ENCODE measurements around the gene RUFY1. TPM values are rescaled to one million over a fixed set of nuclear protein-coding genes. Genes with fewer than 3 reads are reported as not detected.

RUFY1 gene
- total RNA-seq, 1 donor from 2014 or later = 71.2 TPM

GRCh38 chr5:179601871-179602625 is 51.7 kb downstream of the RUFY1 start:
- H3K27me3 Mint-ChIP-seq = no peaks in the 10 kb centered on the region
- DNase-seq (ENCODE audit: low spot score, unreplicated experiment) = no peak
- peaks cover 17% of the 10 kb centered on the region for H3K36me3 Mint-ChIP-seq (ENCODE audit: insufficient read depth)
- no peaks in the 10 kb centered on the region for H3K9me3 Mint-ChIP-seq (ENCODE audit: low read depth)
- peak overlapping the region; percentile 37 for H3K27ac Mint-ChIP-seq
- TF ChIP-seq, protein P1, sequence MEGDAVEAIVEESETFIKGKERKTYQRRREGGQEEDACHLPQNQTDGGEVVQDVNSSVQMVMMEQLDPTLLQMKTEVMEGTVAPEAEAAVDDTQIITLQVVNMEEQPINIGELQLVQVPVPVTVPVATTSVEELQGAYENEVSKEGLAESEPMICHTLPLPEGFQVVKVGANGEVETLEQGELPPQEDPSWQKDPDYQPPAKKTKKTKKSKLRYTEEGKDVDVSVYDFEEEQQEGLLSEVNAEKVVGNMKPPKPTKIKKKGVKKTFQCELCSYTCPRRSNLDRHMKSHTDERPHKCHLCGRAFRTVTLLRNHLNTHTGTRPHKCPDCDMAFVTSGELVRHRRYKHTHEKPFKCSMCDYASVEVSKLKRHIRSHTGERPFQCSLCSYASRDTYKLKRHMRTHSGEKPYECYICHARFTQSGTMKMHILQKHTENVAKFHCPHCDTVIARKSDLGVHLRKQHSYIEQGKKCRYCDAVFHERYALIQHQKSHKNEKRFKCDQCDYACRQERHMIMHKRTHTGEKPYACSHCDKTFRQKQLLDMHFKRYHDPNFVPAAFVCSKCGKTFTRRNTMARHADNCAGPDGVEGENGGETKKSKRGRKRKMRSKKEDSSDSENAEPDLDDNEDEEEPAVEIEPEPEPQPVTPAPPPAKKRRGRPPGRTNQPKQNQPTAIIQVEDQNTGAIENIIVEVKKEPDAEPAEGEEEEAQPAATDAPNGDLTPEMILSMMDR (IDR thresholded peaks at IDR 0.05; ENCODE audit: unreplicated experiment) = no peak
- H3K4me3 Mint-ChIP-seq (ENCODE audit: low read depth) = no peak overlapping the region
- H3K4me1 Mint-ChIP-seq (ENCODE audit: low read depth) = no peaks in the 10 kb centered on the region

GRCh38 chr5:179603308-179603707 is 53.0 kb downstream of the RUFY1 start:
- Mint-ChIP-seq H3K36me3 (ENCODE audit: insufficient read depth) (peaks cover 15% of the 10 kb centered on the region), H3K27me3 (no peaks in the 10 kb centered on the region)

GRCh38 chr5:179605026-179605833 is 54.9 kb downstream of the RUFY1 start:
- no peak overlapping the region for H3K4me3 Mint-ChIP-seq (ENCODE audit: low read depth)
- DNase-seq (ENCODE audit: low spot score, unreplicated experiment) = no peak
- TF ChIP-seq, protein P1 (IDR thresholded peaks at IDR 0.05; ENCODE audit: unreplicated experiment) = no peak
- H3K27me3 Mint-ChIP-seq = no peaks in the 10 kb centered on the region
- H3K27ac Mint-ChIP-seq = no peak overlapping the region
- H3K9me3 Mint-ChIP-seq (ENCODE audit: low read depth) = no peaks in the 10 kb centered on the region
- no peaks in the 10 kb centered on the region for H3K4me1 Mint-ChIP-seq (ENCODE audit: low read depth)
- peaks cover 14% of the 10 kb centered on the region for H3K36me3 Mint-ChIP-seq (ENCODE audit: insufficient read depth)

More at GRCh38 chr5:179603308-179603707, 53.0 kb downstream of the RUFY1 start:
- TF ChIP-seq, protein P1 (IDR thresholded peaks at IDR 0.05; ENCODE audit: unreplicated experiment) = no peak
- Mint-ChIP-seq H3K4me3 (ENCODE audit: low read depth) (no peak overlapping the region), H3K4me1 (ENCODE audit: low read depth) (no peaks in the 10 kb centered on the region), H3K27ac (no peak overlapping the region), H3K9me3 (ENCODE audit: low read depth) (no peaks in the 10 kb centered on the region)
- no peak for DNase-seq (ENCODE audit: low spot score, unreplicated experiment)

- H3K4me1 Mint-ChIP-seq (ENCODE audit: low read depth) = peaks cover 4% of the 10 kb centered on the region
- TF ChIP-seq, protein P1 (IDR thresholded peaks at IDR 0.05; ENCODE audit: unreplicated experiment) = no peak
- DNase-seq (ENCODE audit: low spot score, unreplicated experiment) = no peak
- H3K36me3 Mint-ChIP-seq (ENCODE audit: insufficient read depth) = peaks cover 17% of the 10 kb centered on the region
- H3K27ac Mint-ChIP-seq = no peak overlapping the region
- H3K27me3 Mint-ChIP-seq = no peaks in the 10 kb centered on the region
- no peaks in the 10 kb centered on the region for H3K9me3 Mint-ChIP-seq (ENCODE audit: low read depth)
- H3K4me3 Mint-ChIP-seq (ENCODE audit: low read depth) = no peak overlapping the region
Observed at GRCh38 chr5:179606071-179606909, 55.9 kb downstream of the RUFY1 start.

GRCh38 chr5:179606910-179607159 is 56.5 kb downstream of the RUFY1 start:
- no peak overlapping the region for H3K4me3 Mint-ChIP-seq (ENCODE audit: low read depth)
- H3K27me3 Mint-ChIP-seq = no peaks in the 10 kb centered on the region
- peaks cover 20% of the 10 kb centered on the region for H3K36me3 Mint-ChIP-seq (ENCODE audit: insufficient read depth)
- H3K9me3 Mint-ChIP-seq (ENCODE audit: low read depth) = no peaks in the 10 kb centered on the region
- no peak for DNase-seq (ENCODE audit: low spot score, unreplicated experiment)
- peaks cover 7% of the 10 kb centered on the region for H3K4me1 Mint-ChIP-seq (ENCODE audit: low read depth)
- TF ChIP-seq, protein P1 (IDR thresholded peaks at IDR 0.05; ENCODE audit: unreplicated experiment) = no peak
- peak overlapping the region; percentile 59 for H3K27ac Mint-ChIP-seq
